Common myeloid progenitor, CD34-positive (primary cell): ENCODE measurements around the gene AMBRA1.

ENCODE experiments used
- CTCF ChIA-PET: fragments of 350-600 bp; sonication (Branson Sonifier 250); formaldehyde crosslinking; loops from one replicate; lab custom pipeline; 2021; ENCODE audit warnings: antibody characterized with exemption; lab: Charles Lee
- POLR2A ChIA-PET: fragments of 350-600 bp; sonication (Branson Sonifier 250); formaldehyde crosslinking; loops from one replicate; lab custom pipeline; 2021; ENCODE audit warnings: antibody characterized with exemption; lab: Charles Lee
- DNase-seq, 3 donors: peaks; one replicate each; pipeline versions ENCODE4 v3.0.0 to v3.0.0-alpha.2; 2013
- H3K27ac ChIP-seq, 2 experiments: 1 replicate in 1 of 2; 2 replicates in 1 of 2; pipeline ENCODE4 v1.7.0; 2013; ENCODE audit warnings: inconsistent platforms in 2 of 2, low read length in 2 of 2, mild to moderate bottlenecking in 2 of 2, low read depth in 1 of 2, moderate library complexity in 1 of 2; ENCODE audit not compliant: severe bottlenecking in 2 of 2, insufficient read depth in 1 of 2, poor library complexity in 1 of 2
- H3K27me3 ChIP-seq, 5 experiments: replicated peaks in 2 of 5; 1 replicate in 3 of 5; 2 replicates in 2 of 5; pipeline versions ENCODE4 v1.6.1 to v1.7.0; 2013; ENCODE audit warnings: low read length in 4 of 5, mild to moderate bottlenecking in 2 of 5, moderate library complexity in 2 of 5, inconsistent platforms in 1 of 5; ENCODE audit not compliant: insufficient read depth in 5 of 5, control insufficient read depth in 4 of 5
- H3K36me3 ChIP-seq, 4 experiments: 1 replicate in 2 of 4; 2 replicates in 2 of 4; pipeline versions ENCODE4 v1.6.1 to v1.7.0; 2013; ENCODE audit warnings: low read length in 3 of 4, control low read depth in 1 of 4, mild to moderate bottlenecking in 1 of 4; ENCODE audit not compliant: control insufficient read depth in 4 of 4, insufficient read depth in 4 of 4
- H3K4me1 ChIP-seq, 4 experiments: 1 replicate in 3 of 4; 2 replicates in 1 of 4; pipeline versions ENCODE4 v1.6.1 to v1.7.1; 2013; ENCODE audit warnings: low read length in 3 of 4, mild to moderate bottlenecking in 3 of 4, control low read depth in 1 of 4, inconsistent platforms in 1 of 4, moderate library complexity in 1 of 4; ENCODE audit not compliant: control insufficient read depth in 4 of 4, insufficient read depth in 4 of 4; ENCODE audit errors: control extremely low read depth in 1 of 4
- H3K4me3 ChIP-seq, 7 experiments: 1 replicate in 4 of 7; 2 replicates in 3 of 7; pipeline versions ENCODE4 v1.5.1 to v1.7.0; 2013; ENCODE audit warnings: mild to moderate bottlenecking in 7 of 7, low read length in 6 of 7, moderate library complexity in 6 of 7, inconsistent platforms in 2 of 7, low read depth in 2 of 7, control low read depth in 1 of 7; ENCODE audit not compliant: insufficient read depth in 4 of 7, control insufficient read depth in 1 of 7; ENCODE audit errors: extremely low read depth in 1 of 7
- H3K9me3 ChIP-seq, 5 experiments: 1 replicate in 4 of 5; 2 replicates in 1 of 5; pipeline versions ENCODE4 v1.6.1 to v1.7.1; 2013; ENCODE audit warnings: low read length in 4 of 5, mild to moderate bottlenecking in 2 of 5, inconsistent platforms in 1 of 5, low read depth in 1 of 5, moderate library complexity in 1 of 5; ENCODE audit not compliant: control insufficient read depth in 4 of 5, insufficient read depth in 2 of 5; ENCODE audit errors: control extremely low read depth in 1 of 5
- WGBS: methylation state at CpG from one replicate; pipeline ENCODE4 v1.1.5; 2013; ENCODE audit not compliant: insufficient coverage; 5-methylcytosine and 5-hydroxymethylcytosine counted together

AMBRA1 gene

DNA sequence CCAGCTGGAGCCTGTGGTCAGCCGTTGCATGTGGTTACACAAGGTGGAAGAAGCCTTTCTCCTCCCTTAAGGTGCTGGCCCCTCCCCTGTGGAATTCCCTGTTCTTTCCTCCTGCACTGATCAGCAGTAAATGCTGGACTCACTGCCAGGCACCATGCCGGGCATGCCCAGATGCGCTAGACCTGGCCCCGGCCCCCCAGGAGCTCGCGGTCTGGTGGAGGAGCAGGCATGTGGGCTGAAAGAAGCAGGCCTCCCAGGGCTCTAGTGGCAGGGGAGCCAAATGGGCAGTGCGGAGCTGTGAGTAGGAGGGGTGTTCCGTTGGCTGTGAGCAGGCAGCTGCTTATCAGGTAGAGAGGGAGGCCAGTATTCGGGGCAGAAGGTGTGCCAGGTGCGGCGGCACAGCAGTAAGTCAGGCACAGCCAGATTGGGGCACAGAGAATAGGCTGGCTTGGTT, 236.3 kb downstream of the AMBRA1 start:
- Histone ChIP-seq H3K36me3 (peaks cover 2 to 29% (median 16%) of the 10 kb centered on the region in 4 experiments), H3K4me1 (peaks cover 5 to 58% (median 50%) of the 10 kb centered on the region in 4 experiments), H3K9me3 (no peaks in the 10 kb centered on the region), H3K27me3 (no peaks in the 10 kb centered on the region), H3K4me3 (peak overlapping the region in 1 of 7 experiments; percentile 11), H3K27ac (peak overlapping the region; percentile 15 to 54)
- POLR2A ChIA-PET, result no interaction called here
- CTCF ChIA-PET, result interaction anchor here (0.6 to 42.2 kb wide), 3 partner anchors 4 to 32 kb away, joined by 3 to 1037 read pairs (median 1037); partner anchors contain the start of genes DGKZ and MDK
- 91% methylated on average over 11 of the region's 11 CpGs for WGBS
- DNase-seq, result no peak

DNA sequence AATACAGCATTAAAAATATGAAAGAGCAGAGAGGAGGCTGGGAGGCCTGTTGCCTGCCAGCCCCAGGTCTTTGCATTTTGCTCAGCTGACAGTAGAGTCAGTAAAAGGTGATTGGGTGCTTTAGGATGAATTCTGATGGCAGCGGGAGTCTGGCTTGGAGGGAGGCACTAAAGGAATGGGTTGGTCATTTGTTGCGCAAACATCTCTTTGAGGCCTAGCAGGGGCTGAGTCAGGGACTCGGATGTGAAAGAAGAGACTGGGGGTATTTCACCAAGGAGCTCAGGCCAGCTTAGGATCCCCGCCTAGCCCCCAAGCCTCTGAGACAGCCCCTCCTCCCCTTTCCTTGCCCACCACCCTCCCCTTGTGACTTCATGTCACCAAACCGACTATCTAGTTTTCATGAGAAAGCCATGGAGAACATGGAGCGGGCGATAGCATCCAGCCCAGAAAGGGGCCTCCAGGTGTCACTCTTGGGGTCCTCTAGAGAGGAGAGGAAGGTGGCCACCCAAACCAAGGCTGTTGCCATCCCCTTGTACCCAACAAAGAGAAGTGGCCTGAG, 236.8 kb downstream of the AMBRA1 start:
- H3K27ac ChIP-seq, result peak overlapping the region; percentile 15 to 54
- H3K4me3 ChIP-seq, result peak overlapping the region in 1 of 7 experiments; percentile 11
- no peaks in the 10 kb centered on the region for H3K9me3 ChIP-seq
- no peaks in the 10 kb centered on the region for H3K27me3 ChIP-seq
- POLR2A ChIA-PET, result interaction anchor here (0.9 kb wide), 1 partner anchor 10 kb away, joined by 3 read pairs; no protein-coding TSS in a partner anchor
- 94% methylated on average over 3 of the region's 7 CpGs for WGBS
- CTCF ChIA-PET, result interaction anchor here (0.6 to 42.2 kb wide), 3 partner anchors 5 to 32 kb away, joined by 3 to 1037 read pairs (median 1037); partner anchors contain the start of genes DGKZ and MDK
- H3K4me1 ChIP-seq, result peaks cover 5 to 58% (median 50%) of the 10 kb centered on the region in 4 experiments
- peaks cover 2 to 28% (median 16%) of the 10 kb centered on the region in 4 experiments for H3K36me3 ChIP-seq
- peak in 1 of 3 donors; percentile 38 for DNase-seq

GRCh38 chr11:46353698-46354097, 240.1 kb downstream of the AMBRA1 start:
- ChIA-PET POLR2A (interaction anchor here (1.3 to 1.4 kb wide), 2 partner anchors 11 to 13 kb away, joined by 3 to 4 read pairs; no protein-coding TSS in a partner anchor), CTCF (interaction anchor here (0.6 to 42.2 kb wide), 8 partner anchors 5 to 225 kb away, joined by 3 to 1037 read pairs (median 4); partner anchors contain the start of genes DGKZ and MDK)
- Histone ChIP-seq H3K4me1 (peaks cover 9 to 75% (median 63%) of the 10 kb centered on the region in 4 experiments), H3K27me3 (no peaks in the 10 kb centered on the region), H3K9me3 (no peaks in the 10 kb centered on the region), H3K4me3 (no peak overlapping the region), H3K27ac (peak overlapping the region in 1 of 2 experiments; percentile 56), H3K36me3 (peaks cover 2 to 50% (median 22%) of the 10 kb centered on the region in 4 experiments)
- no peak for DNase-seq
- WGBS, result 79% methylated on average over 4 of the region's 9 CpGs

DNA sequence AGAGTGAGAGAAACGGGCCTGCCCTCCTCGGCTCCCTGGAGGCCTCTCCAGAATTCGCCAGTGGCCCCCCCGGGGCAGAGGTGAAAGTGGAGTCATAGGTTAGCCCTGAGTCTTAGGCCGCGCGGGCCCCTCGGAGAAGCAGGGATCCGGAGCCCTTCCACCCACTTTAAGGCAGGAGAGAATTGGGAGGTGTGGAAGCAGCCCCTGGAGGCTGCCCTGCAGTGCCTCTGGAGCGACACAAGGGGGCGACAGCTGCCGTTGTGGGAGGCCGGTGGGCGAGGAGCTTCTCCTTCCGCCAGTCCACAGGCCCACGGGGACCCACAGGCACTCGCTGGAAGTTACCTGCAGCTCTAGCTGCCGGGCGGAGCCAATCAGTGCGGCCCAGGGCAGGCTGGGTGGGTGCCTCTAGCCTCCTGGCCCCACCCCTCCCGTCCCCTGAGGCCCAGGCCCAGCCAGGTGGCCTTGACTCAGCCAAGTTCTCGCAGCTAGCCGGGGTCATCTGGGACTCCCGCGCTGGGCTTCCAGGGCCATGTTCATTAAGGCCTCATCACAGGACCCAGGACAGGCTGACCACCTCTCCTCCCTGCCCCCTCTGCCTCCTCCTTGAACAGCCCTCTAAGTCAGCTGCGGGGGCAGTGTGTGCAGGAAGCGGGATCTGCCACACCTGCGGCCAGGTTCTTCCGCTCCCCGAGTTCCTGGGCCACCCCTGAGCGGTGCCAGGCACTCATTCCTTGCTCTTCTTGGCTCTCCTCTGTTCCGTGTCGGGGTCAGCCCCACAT, 241.6 kb downstream of the AMBRA1 start:
- peak; percentile 70 to 81 (median 80) for DNase-seq
- 60% methylated on average over 29 of the region's 33 CpGs for WGBS
- Histone ChIP-seq H3K9me3 (no peaks in the 10 kb centered on the region), H3K36me3 (peaks cover 2 to 50% (median 22%) of the 10 kb centered on the region in 4 experiments), H3K4me1 (peaks cover 11 to 75% (median 64%) of the 10 kb centered on the region in 4 experiments), H3K4me3 (peak overlapping the region in 1 of 7 experiments; percentile 5), H3K27ac (peak overlapping the region in 1 of 2 experiments; percentile 56), H3K27me3 (no peaks in the 10 kb centered on the region)
- ChIA-PET CTCF (interaction anchor here (0.9 to 42.2 kb wide), 15 partner anchors 4 to 264 kb away, joined by 3 to 1037 read pairs (median 4); partner anchors contain the start of genes CHRM4, DGKZ and MDK), POLR2A (interaction anchor here (0.6 to 0.8 kb wide), 2 partner anchors 17 to 289 kb away, joined by 3 read pairs; no protein-coding TSS in a partner anchor)

DNA sequence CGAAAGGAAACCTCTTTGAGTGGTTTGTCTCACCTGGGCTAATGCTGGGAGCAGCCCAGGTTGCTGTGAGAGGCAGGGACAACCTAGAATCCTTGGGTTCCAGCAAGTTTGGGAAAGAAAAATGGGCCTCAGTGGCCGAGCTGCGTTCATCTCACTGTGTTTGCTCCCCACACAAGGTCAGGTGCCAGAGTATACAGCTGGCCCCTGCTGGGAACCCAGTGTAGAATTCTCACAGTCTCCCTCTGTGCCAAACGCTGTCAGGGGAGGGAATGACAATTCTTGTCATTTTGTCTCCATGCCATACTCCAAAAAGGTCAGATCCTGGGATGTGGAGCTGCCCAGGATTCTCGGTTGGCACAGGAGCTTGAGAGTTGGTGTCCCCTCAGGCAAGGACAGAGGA, 242.2 kb downstream of the AMBRA1 start:
- H3K4me1 ChIP-seq, result peaks cover 14 to 73% (median 62%) of the 10 kb centered on the region in 4 experiments
- ChIA-PET POLR2A (interaction anchor here (0.6 to 0.8 kb wide), 2 partner anchors 17 to 288 kb away, joined by 3 read pairs; no protein-coding TSS in a partner anchor), CTCF (interaction anchor here (0.9 to 42.2 kb wide), 14 partner anchors 3 to 265 kb away, joined by 3 to 1037 read pairs (median 4); partner anchors contain the start of genes CHRM4, DGKZ and MDK)
- no peak for DNase-seq
- H3K36me3 ChIP-seq, result peaks cover 2 to 48% (median 21%) of the 10 kb centered on the region in 4 experiments
- WGBS, result 80% methylated on average over 5 of the region's 5 CpGs
- H3K27ac ChIP-seq, result peak overlapping the region; percentile 38 to 56
- no peaks in the 10 kb centered on the region for H3K9me3 ChIP-seq
- peak overlapping the region in 1 of 7 experiments; percentile 5 for H3K4me3 ChIP-seq
- H3K27me3 ChIP-seq, result no peaks in the 10 kb centered on the region

DNA sequence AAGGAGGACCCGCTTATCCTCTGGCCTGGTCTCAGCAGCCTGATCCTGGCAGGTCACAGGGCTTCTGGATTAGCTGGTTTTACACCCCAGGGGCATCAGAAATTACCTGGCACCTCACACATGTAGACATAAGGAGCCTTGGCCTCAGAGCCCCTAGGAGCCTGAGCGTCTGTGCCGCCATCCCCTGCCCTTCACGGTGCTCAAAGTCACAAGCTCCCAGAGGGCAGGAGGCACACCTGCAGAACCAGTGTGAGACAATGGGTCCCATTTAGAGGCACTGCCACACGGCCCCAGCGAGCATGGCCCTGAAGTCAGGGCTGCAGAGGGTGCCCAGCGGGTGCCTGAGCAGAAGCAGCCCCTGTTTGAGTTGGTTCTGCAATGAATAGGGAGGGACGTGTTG, 242.7 kb downstream of the AMBRA1 start:
- CTCF ChIA-PET, result interaction anchor here (0.8 to 42.2 kb wide), 12 partner anchors 3 to 265 kb away, joined by 3 to 1037 read pairs (median 4); partner anchors contain the start of genes DGKZ and MDK
- Histone ChIP-seq H3K9me3 (no peaks in the 10 kb centered on the region), H3K4me1 (peaks cover 17 to 73% (median 64%) of the 10 kb centered on the region in 4 experiments), H3K4me3 (no peak overlapping the region), H3K27me3 (no peaks in the 10 kb centered on the region), H3K36me3 (peaks cover under 1 to 44% (median 19%) of the 10 kb centered on the region in 4 experiments), H3K27ac (peak overlapping the region; percentile 38 to 56)
- POLR2A ChIA-PET, result no interaction called here
- no peak for DNase-seq
- 92% methylated on average over 8 of the region's 8 CpGs for WGBS
